Chondrocyte (in vitro differentiated cells): Measurements from ENCODE around the gene COL5A1. TPM values are rescaled to one million over a fixed set of nuclear protein-coding genes. Genes with fewer than 3 reads are reported as not detected.

ENCODE experiments used
- DNase-seq: peaks from one replicate; pipeline ENCODE4 v3.0.0; 2021; ENCODE audit warnings: mixed read lengths, low spot score
- H3K27ac Mint-ChIP-seq: one replicate; pipeline ENCODE4 v1.8.0; 2021; ENCODE audit warnings: mild to moderate bottlenecking, moderate library complexity, mixed read lengths; ENCODE audit not compliant: unreplicated experiment
- H3K27me3 Mint-ChIP-seq: 2 replicates; pipeline ENCODE4 v1.8.0; 2021; ENCODE audit warnings: low read depth, mixed read lengths
- H3K36me3 Mint-ChIP-seq: 2 replicates; pipeline ENCODE4 v1.8.0; 2021; ENCODE audit warnings: low read depth, mixed read lengths
- H3K4me1 Mint-ChIP-seq: 2 replicates; pipeline ENCODE4 v1.8.0; 2021; ENCODE audit warnings: low read depth, mild to moderate bottlenecking, mixed read lengths
- H3K4me3 Mint-ChIP-seq: one replicate; pipeline ENCODE4 v1.8.0; 2021; ENCODE audit warnings: mild to moderate bottlenecking, moderate library complexity, mixed read lengths; ENCODE audit not compliant: unreplicated experiment
- H3K9me3 Mint-ChIP-seq: 2 replicates; pipeline ENCODE4 v1.8.0; 2021; ENCODE audit warnings: low read depth, mixed read lengths
- CTCF ChIP-seq: fragments of 200-600 bp; sonication (generic); IDR thresholded peaks from 2 replicates; pipeline ENCODE4 v1.5.0; 2021; ENCODE audit warnings: antibody characterized with exemption, mild to moderate bottlenecking, moderate library complexity
- microRNA-seq: library from miRNA; unstranded; fragments of <30 nt; microRNA quantifications from one replicate; pipeline ENCODE4 v1.2.0, GENCODE V29; 2020; ENCODE audit warnings: borderline number of aligned reads
- total RNA-seq: library from RNA; stranded (reverse); gene quantifications from 3 replicates; pipeline ENCODE4 v1.2.1, GENCODE V29; 2021

Gene COL5A1
- total RNA-seq, 1 donor from 2014 or later, result 2,235 TPM

- Mint-ChIP-seq H3K4me3 (no peak overlapping the region), H3K9me3 (no peaks in the 10 kb centered on the region), H3K27me3 (peaks cover 12% of the 10 kb centered on the region), H3K27ac (no peak overlapping the region), H3K36me3 (no peaks in the 10 kb centered on the region), H3K4me1 (peaks cover 21% of the 10 kb centered on the region)
- TF ChIP-seq CTCF, result no peak
- DNase-seq, result peak; percentile 36
Observed at GRCh38 chr9:134892820-134893420, 251.3 kb downstream of the COL5A1 start.

Small RNAs within 50 kb of the gene (microRNA-seq; reads per million reads assigned to microRNA genes)
- not detected for gene MIR3689A
- not detected for gene MIR3689B
- not detected for gene MIR3689C
- gene MIR3689D1, result not detected
- not detected for gene MIR3689D2
- not detected for gene MIR3689E
- not detected for gene MIR3689F

Other genes starting within 250 kb of the COL5A1 start
- gene FCN2, start 239.0 kb downstream of the COL5A1 start, total RNA-seq, result not detected in 3 replicates